ENCODE measurements around the gene GLYR1.

GRCh38 chr16:4762205-4762604 is 84.9 kb downstream of the GLYR1 start:
- TF ChIP-seq, protein P1, sequence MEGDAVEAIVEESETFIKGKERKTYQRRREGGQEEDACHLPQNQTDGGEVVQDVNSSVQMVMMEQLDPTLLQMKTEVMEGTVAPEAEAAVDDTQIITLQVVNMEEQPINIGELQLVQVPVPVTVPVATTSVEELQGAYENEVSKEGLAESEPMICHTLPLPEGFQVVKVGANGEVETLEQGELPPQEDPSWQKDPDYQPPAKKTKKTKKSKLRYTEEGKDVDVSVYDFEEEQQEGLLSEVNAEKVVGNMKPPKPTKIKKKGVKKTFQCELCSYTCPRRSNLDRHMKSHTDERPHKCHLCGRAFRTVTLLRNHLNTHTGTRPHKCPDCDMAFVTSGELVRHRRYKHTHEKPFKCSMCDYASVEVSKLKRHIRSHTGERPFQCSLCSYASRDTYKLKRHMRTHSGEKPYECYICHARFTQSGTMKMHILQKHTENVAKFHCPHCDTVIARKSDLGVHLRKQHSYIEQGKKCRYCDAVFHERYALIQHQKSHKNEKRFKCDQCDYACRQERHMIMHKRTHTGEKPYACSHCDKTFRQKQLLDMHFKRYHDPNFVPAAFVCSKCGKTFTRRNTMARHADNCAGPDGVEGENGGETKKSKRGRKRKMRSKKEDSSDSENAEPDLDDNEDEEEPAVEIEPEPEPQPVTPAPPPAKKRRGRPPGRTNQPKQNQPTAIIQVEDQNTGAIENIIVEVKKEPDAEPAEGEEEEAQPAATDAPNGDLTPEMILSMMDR (IDR thresholded peaks at IDR 0.05), result no peak
- no peak for TF ChIP-seq EP300 (IDR thresholded peaks at IDR 0.05)
- no peak for TF ChIP-seq POLR2AphosphoS5 (IDR thresholded peaks at IDR 0.05)

Measured in gastroesophageal sphincter (tissue), 3 donors.